ENCODE data around the gene STK38.

DNA sequence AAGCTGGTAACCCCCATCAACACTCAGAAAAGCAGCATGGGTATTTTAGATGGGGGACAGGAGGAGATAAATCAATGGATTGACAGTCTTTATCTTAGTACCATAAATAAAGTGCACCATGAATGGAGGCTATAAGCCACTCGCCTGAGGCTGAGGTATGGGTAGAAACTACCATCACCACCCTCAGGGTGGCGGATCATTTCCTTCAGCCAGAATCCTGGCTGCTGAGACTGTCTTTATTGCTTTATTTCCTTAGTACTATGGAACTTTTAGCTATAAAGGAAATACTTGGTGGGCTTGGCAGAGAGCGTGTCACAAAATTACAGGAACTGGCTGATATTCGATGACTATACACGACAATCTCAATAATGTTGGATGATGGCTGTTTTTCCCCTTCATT, 52.2 kb downstream of the STK38 start:
- TF ChIP-seq JUN (CRISPR knock-in tag; IDR thresholded peaks at IDR 0.05) (no peak), NR3C1 (CRISPR knock-in tag; conservative IDR thresholded peaks at IDR 0.05; ENCODE audit: low read depth) (no peak), CTCF (IDR thresholded peaks at IDR 0.05) (no peak)
- TF ChIP-seq, protein P1, sequence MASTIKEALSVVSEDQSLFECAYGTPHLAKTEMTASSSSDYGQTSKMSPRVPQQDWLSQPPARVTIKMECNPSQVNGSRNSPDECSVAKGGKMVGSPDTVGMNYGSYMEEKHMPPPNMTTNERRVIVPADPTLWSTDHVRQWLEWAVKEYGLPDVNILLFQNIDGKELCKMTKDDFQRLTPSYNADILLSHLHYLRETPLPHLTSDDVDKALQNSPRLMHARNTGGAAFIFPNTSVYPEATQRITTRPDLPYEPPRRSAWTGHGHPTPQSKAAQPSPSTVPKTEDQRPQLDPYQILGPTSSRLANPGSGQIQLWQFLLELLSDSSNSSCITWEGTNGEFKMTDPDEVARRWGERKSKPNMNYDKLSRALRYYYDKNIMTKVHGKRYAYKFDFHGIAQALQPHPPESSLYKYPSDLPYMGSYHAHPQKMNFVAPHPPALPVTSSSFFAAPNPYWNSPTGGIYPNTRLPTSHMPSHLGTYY (CRISPR knock-in tag; IDR thresholded peaks at IDR 0.05): no peak
